22Rv1 (cell line): ENCODE data around the gene LRRC8B.

Experiments used
- H3K27ac ChIP-seq: fragments of 450-650 bp; 2 replicates; pipeline ENCODE4 v1.5.1; 2017
- CTCF ChIP-seq: fragments of 450-650 bp; IDR thresholded peaks from 2 replicates; pipeline ENCODE4 v1.5.1; 2017; ENCODE audit warnings: mild to moderate bottlenecking
- ZFX ChIP-seq: fragments of 450-650 bp; IDR thresholded peaks from 2 replicates; pipeline ENCODE4 v1.6.1; 2017; ENCODE audit warnings: antibody characterized with exemption, borderline replicate concordance

Gene LRRC8B

DNA sequence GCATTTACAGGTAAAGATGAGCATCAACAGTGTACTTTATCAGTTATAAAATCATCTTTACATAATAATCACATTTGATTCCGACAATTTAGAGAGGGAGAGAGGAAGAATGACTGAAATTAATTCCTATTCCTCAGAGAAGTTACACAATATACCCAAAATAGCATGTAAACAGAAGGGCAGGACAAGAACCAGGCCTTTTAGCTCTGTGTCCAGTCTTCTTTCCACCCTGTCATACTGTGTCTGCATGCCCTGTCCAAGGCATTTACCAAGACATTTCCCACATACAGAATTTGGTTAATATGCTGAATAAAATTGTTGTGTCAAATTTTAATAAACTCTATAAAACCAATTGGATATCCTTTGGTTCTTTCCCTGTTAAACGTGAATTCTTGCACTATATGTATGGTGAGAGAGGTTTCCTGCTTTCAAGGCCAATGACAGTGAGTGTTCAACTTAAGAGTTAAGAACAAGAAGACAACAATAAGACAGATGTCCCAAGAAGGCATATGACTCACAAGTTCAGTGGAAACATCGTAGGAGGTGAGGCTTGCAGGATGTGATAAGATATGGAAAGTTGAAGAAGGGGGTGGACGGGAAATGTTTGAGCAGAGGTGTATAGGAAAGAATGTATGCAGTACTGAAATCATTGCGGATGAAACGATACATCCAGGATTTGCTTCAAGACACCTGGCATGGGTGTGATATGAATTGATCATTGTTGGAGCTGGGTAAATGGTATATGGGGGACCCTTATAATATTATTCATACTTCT, 20.8 kb downstream of the LRRC8B start:
- H3K27ac ChIP-seq = no peak overlapping the region
- no peak for TF ChIP-seq CTCF
- TF ChIP-seq ZFX = no peak

DNA sequence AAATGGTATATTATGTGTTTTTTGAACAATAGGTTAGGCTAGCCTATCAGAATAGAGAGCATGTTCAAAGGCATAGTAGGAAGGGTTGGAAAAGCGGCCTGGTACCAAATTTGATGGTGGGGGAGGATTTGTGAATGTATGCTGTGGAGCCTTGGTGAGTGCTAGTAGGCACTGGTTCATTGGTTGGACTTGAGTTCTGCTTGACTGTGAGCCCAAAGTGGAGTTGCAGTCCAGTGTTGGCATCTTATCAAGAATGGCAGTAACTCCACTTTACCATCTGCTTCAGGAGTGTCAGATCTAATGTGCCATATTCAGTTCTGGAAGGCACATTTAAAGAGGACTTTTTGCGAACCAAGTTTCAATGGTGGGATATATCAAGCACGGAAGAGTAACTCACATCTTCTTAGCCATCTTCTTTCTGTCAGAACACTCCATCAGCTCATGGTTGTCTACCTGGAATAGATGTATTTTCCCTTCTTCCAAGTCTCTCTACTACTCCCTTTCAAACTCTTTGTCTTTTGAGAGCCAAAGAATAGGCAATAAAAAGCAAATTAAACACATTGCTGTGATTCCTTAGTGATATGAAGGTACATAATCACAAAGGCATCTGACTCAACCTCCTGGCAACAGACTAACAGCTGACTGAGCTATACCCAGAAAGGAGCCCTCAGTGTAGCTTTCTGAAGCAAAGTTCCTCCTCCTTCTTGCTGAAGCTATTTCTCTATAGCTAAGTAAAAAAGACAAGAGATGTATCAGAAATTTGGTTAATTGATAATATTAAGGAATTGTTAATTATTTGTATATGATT, 21.7 kb downstream of the LRRC8B start:
- TF ChIP-seq ZFX (no peak), CTCF (no peak)
- H3K27ac ChIP-seq = no peak overlapping the region

- TF ChIP-seq CTCF = no peak
- TF ChIP-seq ZFX = no peak
- no peak overlapping the region for H3K27ac ChIP-seq
Observed at GRCh38 chr1:89546934-89547562, 22.4 kb downstream of the LRRC8B start.

GRCh38 chr1:89547563-89548116, 23.0 kb downstream of the LRRC8B start:
- TF ChIP-seq ZFX = no peak
- no peak for TF ChIP-seq CTCF
- no peak overlapping the region for H3K27ac ChIP-seq

GRCh38 chr1:89548122-89548857, 23.7 kb downstream of the LRRC8B start:
- H3K27ac ChIP-seq = no peak overlapping the region
- TF ChIP-seq CTCF (no peak), ZFX (no peak)

DNA sequence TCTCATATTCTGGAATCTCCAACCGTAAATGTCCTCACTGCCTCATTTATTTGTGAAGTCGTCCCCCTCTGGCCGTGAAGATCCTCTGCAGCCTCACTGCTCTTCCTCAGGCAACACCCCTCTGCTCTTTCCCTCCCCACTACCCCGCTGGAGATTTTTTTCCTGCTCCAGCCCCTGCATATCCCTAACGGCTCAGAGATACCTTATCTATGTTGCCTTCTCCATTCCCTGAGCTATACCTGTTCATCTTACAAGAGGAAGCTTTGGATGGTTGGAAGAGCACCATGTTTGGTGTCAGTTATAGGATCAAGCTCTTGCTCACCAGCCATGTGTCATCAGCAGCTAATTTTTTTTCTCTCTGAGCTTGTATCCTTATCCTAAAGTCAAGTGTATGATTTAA, 26.4 kb downstream of the LRRC8B start:
- TF ChIP-seq ZFX (no peak), CTCF (no peak)
- no peak overlapping the region for H3K27ac ChIP-seq
